Uterus (tissue), 2 donors: ENCODE measurements around the gene RGR.

ENCODE experiments used
- CTCF ChIP-seq, 4 experiments: fragments of 200-600 bp in 2 of 4; fragments of 450-650 bp in 2 of 4; sonication (generic) in 2 of 4; IDR thresholded peaks; one replicate each; pipeline ENCODE4 v1.5.1; 2016 to 2019; ENCODE audit warnings: antibody characterized with exemption in 4 of 4, mild to moderate bottlenecking in 2 of 4, moderate library complexity in 1 of 4
- POLR2A ChIP-seq, 2 donors: fragments of 450-650 bp; IDR thresholded peaks; one replicate each; pipeline ENCODE4 v1.6.1; 2016; ENCODE audit warnings: antibody characterized with exemption in 2 of 2, mild to moderate bottlenecking in 1 of 2, moderate library complexity in 1 of 2

GRCh38 chr10:84216834-84217233 lies 28.0 kb upstream of the RGR start:
- TF ChIP-seq CTCF (IDR thresholded peaks at IDR 0.05), result no peak
- no peak for TF ChIP-seq POLR2A (IDR thresholded peaks at IDR 0.05)
